ENCODE measurements around the gene ZNF772. TPM values are rescaled to one million over a fixed set of nuclear protein-coding genes. Genes with fewer than 3 reads are reported as not detected.
"Not testable (repeated sequence)": the region's sequence is repeated elsewhere in the genome, so short reads cannot be mapped to it uniquely, and the experiment has no call there.

The ZNF772 gene
- total RNA-seq, result 13.8 and 17.9 TPM in 2 replicates

DNA sequence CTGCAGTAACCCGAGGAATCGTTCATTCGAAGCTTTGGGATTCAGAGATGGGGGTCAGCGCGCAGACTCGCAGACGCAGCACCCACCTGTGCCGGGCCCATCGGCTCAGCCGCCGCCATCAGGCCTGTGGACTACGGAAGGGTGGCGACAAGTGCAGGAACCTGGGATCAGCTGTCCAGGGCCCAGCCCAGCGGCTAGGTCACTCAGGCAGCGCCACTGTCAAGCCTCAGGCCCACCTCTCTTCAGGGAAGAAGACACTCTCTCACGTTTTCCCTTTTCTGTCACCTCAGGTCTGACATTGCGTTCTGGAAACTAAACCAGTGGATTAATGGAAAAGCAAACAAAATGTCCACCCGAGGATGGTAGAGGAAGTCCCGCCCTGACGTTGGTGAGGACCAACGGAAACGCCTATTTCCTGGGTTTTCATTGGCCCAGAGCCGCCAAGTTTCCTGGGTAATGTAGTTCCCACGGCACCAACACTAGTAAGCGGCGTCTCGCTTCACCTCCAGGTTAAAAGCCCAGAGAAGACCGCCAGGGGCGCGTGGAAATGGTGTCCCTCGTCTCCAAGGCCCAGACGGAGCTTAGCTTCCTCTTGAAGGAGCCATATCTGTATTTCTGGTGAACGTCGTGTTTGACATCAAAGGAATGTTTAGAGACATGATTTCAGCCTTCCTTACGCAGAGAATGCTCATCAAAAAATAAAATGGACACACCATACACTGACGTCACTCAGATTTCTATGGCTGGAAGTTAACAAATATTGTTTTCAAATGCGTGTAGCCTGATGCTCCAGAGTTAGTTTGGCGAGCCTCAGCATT is at the start of gene ZNF772:
Gene ZNF772 (minus strand): TSS at position 376 of the 818 bp plus-strand sequence. CDS start 257 bp downstream, at position 119.
- TF ChIP-seq, protein P1, sequence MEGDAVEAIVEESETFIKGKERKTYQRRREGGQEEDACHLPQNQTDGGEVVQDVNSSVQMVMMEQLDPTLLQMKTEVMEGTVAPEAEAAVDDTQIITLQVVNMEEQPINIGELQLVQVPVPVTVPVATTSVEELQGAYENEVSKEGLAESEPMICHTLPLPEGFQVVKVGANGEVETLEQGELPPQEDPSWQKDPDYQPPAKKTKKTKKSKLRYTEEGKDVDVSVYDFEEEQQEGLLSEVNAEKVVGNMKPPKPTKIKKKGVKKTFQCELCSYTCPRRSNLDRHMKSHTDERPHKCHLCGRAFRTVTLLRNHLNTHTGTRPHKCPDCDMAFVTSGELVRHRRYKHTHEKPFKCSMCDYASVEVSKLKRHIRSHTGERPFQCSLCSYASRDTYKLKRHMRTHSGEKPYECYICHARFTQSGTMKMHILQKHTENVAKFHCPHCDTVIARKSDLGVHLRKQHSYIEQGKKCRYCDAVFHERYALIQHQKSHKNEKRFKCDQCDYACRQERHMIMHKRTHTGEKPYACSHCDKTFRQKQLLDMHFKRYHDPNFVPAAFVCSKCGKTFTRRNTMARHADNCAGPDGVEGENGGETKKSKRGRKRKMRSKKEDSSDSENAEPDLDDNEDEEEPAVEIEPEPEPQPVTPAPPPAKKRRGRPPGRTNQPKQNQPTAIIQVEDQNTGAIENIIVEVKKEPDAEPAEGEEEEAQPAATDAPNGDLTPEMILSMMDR (IDR thresholded peaks at IDR 0.05), result no peak
- ChIA-PET CTCF (no interaction called here), POLR2A (interaction anchor here (0.5 to 1.9 kb wide), 8 partner anchors 10 to 810 kb away, joined by 3 to 6 read pairs (median 3); partner anchors contain the start of genes ZNF211, ZNF274, ZNF304 and ZNF419)
- Mint-ChIP-seq H3K27ac (peak within 1 kb of the TSS; percentile 90), H3K4me3 (peak within 1 kb of the TSS; percentile 91), H3K27me3 (no peaks in the 10 kb centered on the region), H3K36me3 (ENCODE audit: low read depth) (peaks cover 51% of the 10 kb centered on the region), H3K9me3 (peaks cover 38% of the 10 kb centered on the region), H3K4me1 (peaks cover 29% of the 10 kb centered on the region)
- ATAC-seq (ENCODE audit: low read depth) (peak; percentile 98), DNase-seq (peak; percentile 68)
- intact Hi-C loops (cut with micrococcal nuclease), result loop anchor here (1.0 to 2.0 kb wide), 6 partner anchors 10 to 88 kb away; partner anchors contain the start of genes ZNF17, ZNF419, ZNF548 and ZNF549

- POLR2A ChIA-PET; H3K4me3 Mint-ChIP-seq; H3K27ac Mint-ChIP-seq; H3K4me1 Mint-ChIP-seq; DNase-seq; H3K27me3 Mint-ChIP-seq; ATAC-seq (ENCODE audit: low read depth); intact Hi-C loops (cut with micrococcal nuclease); CTCF ChIA-PET: not testable (repeated sequence)
- peaks cover 32% of the 10 kb centered on the region for H3K9me3 Mint-ChIP-seq
- peaks cover 46% of the 10 kb centered on the region for H3K36me3 Mint-ChIP-seq (ENCODE audit: low read depth)
These were observed 40.7 kb upstream of the ZNF772 start for GRCh38 chr19:57518021-57518420.

DNA sequence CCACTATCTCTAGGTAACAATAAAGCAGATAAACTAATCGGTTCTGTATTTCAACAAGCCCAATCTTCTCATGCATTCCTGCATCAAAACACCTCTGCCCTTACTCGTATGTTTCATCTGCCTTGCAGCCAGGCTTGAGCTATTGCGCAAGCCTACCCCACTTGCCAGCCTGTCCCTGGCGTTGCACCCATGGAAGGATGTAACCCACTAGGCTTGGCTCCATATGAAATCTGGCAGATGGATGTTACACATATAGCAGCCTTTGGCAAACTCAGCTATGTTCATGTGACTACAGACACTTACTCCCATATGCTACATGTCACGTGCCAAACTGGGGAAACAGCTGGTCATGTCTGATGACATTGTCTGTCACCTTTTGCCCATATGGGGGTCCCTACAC is 37.9 kb upstream of the ZNF772 start:
- Mint-ChIP-seq H3K4me1 (no peaks in the 10 kb centered on the region), H3K36me3 (ENCODE audit: low read depth) (peaks cover 57% of the 10 kb centered on the region), H3K27me3 (no peaks in the 10 kb centered on the region), H3K27ac (no peak overlapping the region), H3K9me3 (peaks cover 38% of the 10 kb centered on the region), H3K4me3 (no peak overlapping the region)
- intact Hi-C loops (cut with micrococcal nuclease), result no loop called here
- DNase-seq (no peak), ATAC-seq (ENCODE audit: low read depth) (no peak)
- POLR2A ChIA-PET, result interaction anchor here (1.1 kb wide), 1 partner anchor 99 kb away, joined by 3 read pairs; the partner anchor contains the start of gene ZNF134
- CTCF ChIA-PET, result no interaction called here
- TF ChIP-seq, protein P1 (IDR thresholded peaks at IDR 0.05), result no peak

- no peaks in the 10 kb centered on the region for H3K4me1 Mint-ChIP-seq
- intact Hi-C loops (cut with micrococcal nuclease), result no loop called here
- peaks cover 50% of the 10 kb centered on the region for H3K9me3 Mint-ChIP-seq
- H3K27me3 Mint-ChIP-seq, result no peaks in the 10 kb centered on the region
- CTCF ChIA-PET, result no interaction called here
- H3K4me3 Mint-ChIP-seq, result no peak overlapping the region
- H3K27ac Mint-ChIP-seq, result no peak overlapping the region
- TF ChIP-seq, protein P1 (IDR thresholded peaks at IDR 0.05), result no peak
- POLR2A ChIA-PET, result no interaction called here
- peaks cover 76% of the 10 kb centered on the region for H3K36me3 Mint-ChIP-seq (ENCODE audit: low read depth)
- no peak for DNase-seq
- ATAC-seq (ENCODE audit: low read depth), result no peak
These were observed 35.5 kb upstream of the ZNF772 start for GRCh38 chr19:57512845-57513244.

- ChIA-PET CTCF (no interaction called here), POLR2A (interaction anchor here (0.6 kb wide), 1 partner anchor 493 kb away, joined by 3 read pairs; no protein-coding TSS in a partner anchor)
- H3K4me3 Mint-ChIP-seq, result no peak overlapping the region
- no peak for DNase-seq
- no peaks in the 10 kb centered on the region for H3K27me3 Mint-ChIP-seq
- H3K27ac Mint-ChIP-seq, result no peak overlapping the region
- TF ChIP-seq, protein P1 (IDR thresholded peaks at IDR 0.05), result no peak
- H3K36me3 Mint-ChIP-seq (ENCODE audit: low read depth), result peaks cover 78% of the 10 kb centered on the region
- intact Hi-C loops (cut with micrococcal nuclease), result no loop called here
- ATAC-seq (ENCODE audit: low read depth), result no peak
- H3K4me1 Mint-ChIP-seq, result no peaks in the 10 kb centered on the region
- H3K9me3 Mint-ChIP-seq, result peaks cover 48% of the 10 kb centered on the region
These were observed 34.1 kb upstream of the ZNF772 start for GRCh38 chr19:57511484-57511883.

Data from activated B cell treated with CpG ODN at 0.5 μM for 24 hours (primary cell).